Mammary epithelial cell (primary cell): ENCODE results near the gene GTF2F2.

Experiments used
- EZH2 ChIP-seq: IDR thresholded peaks from 2 replicates; pipeline ENCODE4 v1.6.1; 2012; ENCODE audit warnings: low read length, inconsistent platforms, borderline replicate concordance
- TF ChIP-seq, protein P1 (sequence below), 2 donors: IDR thresholded peaks in 1 of 2; conservative IDR thresholded peaks in 1 of 2; 2 replicates each; pipeline ENCODE4 v1.5.1; 2011 to 2012; ENCODE audit warnings: inconsistent platforms in 2 of 2, low read length in 2 of 2, mild to moderate bottlenecking in 2 of 2, control low read depth in 1 of 2, low read depth in 1 of 2; ENCODE audit not compliant: insufficient read depth in 1 of 2; ENCODE audit errors: extremely low read depth in 1 of 2

DNA sequence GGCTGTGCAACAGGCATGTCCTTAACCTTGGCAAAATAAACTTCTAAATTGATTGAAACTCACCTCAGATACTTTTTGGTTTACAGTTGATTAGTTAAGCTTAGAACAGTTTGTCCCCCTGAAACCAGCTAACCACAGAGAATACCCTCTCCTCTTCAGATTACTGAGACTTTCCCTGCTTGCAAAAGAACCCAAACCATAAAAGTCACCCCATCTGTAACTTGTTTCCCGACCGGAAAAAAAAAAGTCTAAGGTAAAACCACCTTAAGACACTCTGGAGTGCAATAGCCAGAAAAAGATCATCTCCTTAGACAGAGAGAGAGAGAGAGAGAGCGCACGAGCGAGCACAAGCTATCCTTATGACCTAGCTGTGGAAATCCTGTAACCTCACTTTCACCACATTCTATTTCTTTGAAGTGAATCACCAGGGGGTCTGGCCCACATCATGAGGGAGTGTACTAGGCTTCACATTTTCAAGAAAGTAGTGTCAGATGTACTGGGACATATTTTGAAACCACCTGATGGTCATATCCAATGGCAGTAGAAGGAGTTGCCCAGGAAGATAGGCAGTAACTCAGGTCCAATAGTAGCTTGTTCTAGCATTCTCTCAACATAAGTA, 11.1 kb upstream of the GTF2F2 start:
- TF ChIP-seq, protein P1, sequence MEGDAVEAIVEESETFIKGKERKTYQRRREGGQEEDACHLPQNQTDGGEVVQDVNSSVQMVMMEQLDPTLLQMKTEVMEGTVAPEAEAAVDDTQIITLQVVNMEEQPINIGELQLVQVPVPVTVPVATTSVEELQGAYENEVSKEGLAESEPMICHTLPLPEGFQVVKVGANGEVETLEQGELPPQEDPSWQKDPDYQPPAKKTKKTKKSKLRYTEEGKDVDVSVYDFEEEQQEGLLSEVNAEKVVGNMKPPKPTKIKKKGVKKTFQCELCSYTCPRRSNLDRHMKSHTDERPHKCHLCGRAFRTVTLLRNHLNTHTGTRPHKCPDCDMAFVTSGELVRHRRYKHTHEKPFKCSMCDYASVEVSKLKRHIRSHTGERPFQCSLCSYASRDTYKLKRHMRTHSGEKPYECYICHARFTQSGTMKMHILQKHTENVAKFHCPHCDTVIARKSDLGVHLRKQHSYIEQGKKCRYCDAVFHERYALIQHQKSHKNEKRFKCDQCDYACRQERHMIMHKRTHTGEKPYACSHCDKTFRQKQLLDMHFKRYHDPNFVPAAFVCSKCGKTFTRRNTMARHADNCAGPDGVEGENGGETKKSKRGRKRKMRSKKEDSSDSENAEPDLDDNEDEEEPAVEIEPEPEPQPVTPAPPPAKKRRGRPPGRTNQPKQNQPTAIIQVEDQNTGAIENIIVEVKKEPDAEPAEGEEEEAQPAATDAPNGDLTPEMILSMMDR (conservative IDR thresholded peaks at IDR 0.05 in 1 of 2, IDR thresholded peaks at IDR 0.05 in 1 of 2; ENCODE audit: extremely low read depth in 1 of 2, insufficient read depth in 1 of 2, low read depth in 1 of 2, low read length in 2 of 2), result no peak
- TF ChIP-seq EZH2, result no peak
